ENCODE data around the gene TDRD10.

DNA sequence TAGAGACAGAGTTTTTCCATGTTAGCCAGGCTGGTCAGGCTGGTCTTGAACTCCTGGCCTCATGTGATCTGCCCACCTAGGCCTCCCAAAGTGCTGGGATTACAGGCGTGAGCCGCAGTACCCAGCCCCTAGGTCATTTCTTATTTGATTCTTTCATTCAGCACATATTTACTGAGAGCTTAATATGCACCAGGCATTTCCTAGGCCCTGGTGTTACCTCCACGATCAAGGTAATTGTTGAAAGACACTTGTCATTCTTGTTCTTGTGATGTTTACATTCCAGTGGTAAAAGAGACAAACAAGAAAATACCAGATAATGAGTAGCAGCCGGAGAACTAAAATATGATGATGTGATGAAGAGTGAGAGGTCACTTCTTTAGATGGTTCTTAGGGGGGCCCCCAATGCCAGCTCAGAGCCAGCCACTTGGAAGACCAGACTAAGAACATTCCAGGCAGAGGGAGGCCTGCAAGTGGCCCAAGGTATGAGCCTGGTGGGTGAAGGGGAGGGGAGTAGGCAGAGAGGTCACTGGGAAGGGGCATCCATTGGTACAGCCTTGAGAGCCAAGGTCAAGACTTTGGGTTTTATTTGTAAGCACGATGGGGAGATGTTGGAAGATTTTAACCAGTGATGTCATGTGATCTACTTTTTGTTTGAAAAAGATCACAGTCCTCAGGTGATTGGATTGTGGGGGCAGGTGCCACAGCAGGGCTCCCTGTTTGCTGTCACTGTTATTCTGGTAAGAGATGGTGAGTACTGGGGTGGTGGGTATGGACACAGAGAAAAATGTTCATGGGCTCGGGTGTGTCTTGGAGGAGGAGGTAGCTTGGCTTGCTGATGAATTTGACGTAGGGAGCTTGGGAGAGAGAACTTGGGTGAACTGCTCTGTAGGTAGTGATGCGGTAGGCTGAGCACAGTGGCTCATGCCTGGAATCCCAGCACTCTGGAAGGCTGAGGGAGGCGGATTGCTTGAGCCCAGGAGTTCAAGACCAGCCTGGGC is 37.8 kb downstream of the TDRD10 start:
- TF ChIP-seq, protein P1, sequence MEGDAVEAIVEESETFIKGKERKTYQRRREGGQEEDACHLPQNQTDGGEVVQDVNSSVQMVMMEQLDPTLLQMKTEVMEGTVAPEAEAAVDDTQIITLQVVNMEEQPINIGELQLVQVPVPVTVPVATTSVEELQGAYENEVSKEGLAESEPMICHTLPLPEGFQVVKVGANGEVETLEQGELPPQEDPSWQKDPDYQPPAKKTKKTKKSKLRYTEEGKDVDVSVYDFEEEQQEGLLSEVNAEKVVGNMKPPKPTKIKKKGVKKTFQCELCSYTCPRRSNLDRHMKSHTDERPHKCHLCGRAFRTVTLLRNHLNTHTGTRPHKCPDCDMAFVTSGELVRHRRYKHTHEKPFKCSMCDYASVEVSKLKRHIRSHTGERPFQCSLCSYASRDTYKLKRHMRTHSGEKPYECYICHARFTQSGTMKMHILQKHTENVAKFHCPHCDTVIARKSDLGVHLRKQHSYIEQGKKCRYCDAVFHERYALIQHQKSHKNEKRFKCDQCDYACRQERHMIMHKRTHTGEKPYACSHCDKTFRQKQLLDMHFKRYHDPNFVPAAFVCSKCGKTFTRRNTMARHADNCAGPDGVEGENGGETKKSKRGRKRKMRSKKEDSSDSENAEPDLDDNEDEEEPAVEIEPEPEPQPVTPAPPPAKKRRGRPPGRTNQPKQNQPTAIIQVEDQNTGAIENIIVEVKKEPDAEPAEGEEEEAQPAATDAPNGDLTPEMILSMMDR (IDR thresholded peaks at IDR 0.05; ENCODE audit: control extremely low read depth in 1 of 3, insufficient read depth in 1 of 3, low read depth in 1 of 3, low read length in 3 of 3): no peak
- TF ChIP-seq SIN3A (conservative IDR thresholded peaks at IDR 0.05 in 1 of 2, IDR thresholded peaks at IDR 0.05 in 1 of 2; ENCODE audit: low read depth in 1 of 2, low read length in 2 of 2) (no peak), EP300 (IDR thresholded peaks at IDR 0.05; ENCODE audit: borderline replicate concordance in 1 of 2, low read depth in 2 of 2, low read length in 2 of 2) (no peak), JUND (IDR thresholded peaks at IDR 0.05; ENCODE audit: low read length) (no peak), POLR2AphosphoS5 (IDR thresholded peaks at IDR 0.05; ENCODE audit: low read depth, low read length) (no peak), POLR2A (IDR thresholded peaks at IDR 0.05; ENCODE audit: control extremely low read depth in 1 of 2, low read depth in 2 of 2, low read length in 2 of 2) (no peak), CHD2 (IDR thresholded peaks at IDR 0.05; ENCODE audit: low read length) (no peak), SP4 (IDR thresholded peaks at IDR 0.05; ENCODE audit: low read length) (no peak), KDM5A (IDR thresholded peaks at IDR 0.05; ENCODE audit: low read length) (no peak), TCF12 (IDR thresholded peaks at IDR 0.05; ENCODE audit: low read depth, low read length) (no peak), JUN (IDR thresholded peaks at IDR 0.05; ENCODE audit: low read depth, low read length) (no peak), ASH2L (IDR thresholded peaks at IDR 0.05; ENCODE audit: low read length) (no peak), USF2 (IDR thresholded peaks at IDR 0.05; ENCODE audit: low read length) (no peak), MAX (IDR thresholded peaks at IDR 0.05) (no peak)

Measured in H1 (cell line).